Gastrocnemius medialis (tissue), 4 donors: ENCODE measurements around the gene GALNTL6. TPM values are rescaled to one million over a fixed set of nuclear protein-coding genes. Genes with fewer than 3 reads are reported as not detected.

Experiments
- ATAC-seq, 2 donors: fragments of 150-250 bp; one replicate each; pipeline ENCODE4 v1.9.1; 2016
- DNase-seq, 2 donors: peaks; one replicate each; pipeline ENCODE4 v3.0.0-alpha.2; 2019
- H3K27ac ChIP-seq, 4 donors: fragments of 200-600 bp; sonication (generic); 1 replicate in 1 of 4; 2 replicates in 3 of 4; pipeline ENCODE4 v1.5.1; 2016 to 2018; ENCODE audit warnings: mild to moderate bottlenecking in 2 of 4, moderate library complexity in 1 of 4
- H3K27me3 ChIP-seq, 3 donors: fragments of 200-600 bp; sonication (generic) in 2 of 3; 1 replicate in 1 of 3; 2 replicates in 2 of 3; pipeline versions ENCODE4 v1.5.1 to v1.6.0; 2016 to 2019; ENCODE audit warnings: mild to moderate bottlenecking in 1 of 3, moderate library complexity in 1 of 3
- H3K36me3 ChIP-seq, 2 donors: fragments of 200-600 bp; sonication (generic) in 1 of 2; one replicate each; pipeline ENCODE4 v1.5.1; 2017 to 2018
- H3K4me1 ChIP-seq, 2 donors: fragments of 200-600 bp; sonication (generic) in 1 of 2; one replicate each; pipeline ENCODE4 v1.5.1; 2016 to 2017; ENCODE audit warnings: mild to moderate bottlenecking in 2 of 2
- H3K4me3 ChIP-seq, 4 donors: fragments of 200-600 bp; sonication (generic) in 3 of 4; 1 replicate in 1 of 4; 2 replicates in 3 of 4; pipeline ENCODE4 v1.5.1; 2016 to 2019; ENCODE audit warnings: mild to moderate bottlenecking in 2 of 4
- H3K9me3 ChIP-seq, 3 donors: fragments of 200-600 bp; sonication (generic) in 2 of 3; 1 replicate in 1 of 3; 2 replicates in 2 of 3; pipeline ENCODE4 v1.5.1; 2016 to 2019
- CTCF ChIP-seq, 5 experiments: fragments of 450-650 bp in 3 of 5; fragments of 200-600 bp in 2 of 5; sonication (generic) in 2 of 5; IDR thresholded peaks in 4 of 5; conservative IDR thresholded peaks in 1 of 5; 1 replicate in 4 of 5; 2 replicates in 1 of 5; pipeline ENCODE4 v1.5.1; 2016 to 2019; ENCODE audit warnings: antibody characterized with exemption in 5 of 5, mild to moderate bottlenecking in 3 of 5, moderate library complexity in 3 of 5
- POLR2A ChIP-seq, 2 donors: fragments of 450-650 bp; IDR thresholded peaks; one replicate each; pipeline ENCODE4 v1.6.1; 2017; ENCODE audit warnings: antibody characterized with exemption in 2 of 2, mild to moderate bottlenecking in 2 of 2, moderate library complexity in 2 of 2
- in situ Hi-C, 4 donors: fragments of 200-750 bp; cut with MboI; loops; one replicate each; pipeline versions ENCODE4 v1.15.0 to v1.8.0; 2017; ENCODE audit warnings: low sequenced_read_pairs in 4 of 4
- intact Hi-C: fragments of 100-400 bp; cut with DNase I; formaldehyde crosslinking; loops from one replicate; pipeline ENCODE4 v1.15.1; 2023; ENCODE audit warnings: low total_unique reads
- total RNA-seq, 4 donors: library from RNA; depleted of rRNA; stranded (reverse); fragments of >200 nt; gene quantifications; one replicate each; pipeline versions ENCODE4 v1.1.0 to v1.2.3, GENCODE V29; 2016

The GALNTL6 gene
- total RNA-seq, 4 donors from 2014 or later, result not detected

DNA sequence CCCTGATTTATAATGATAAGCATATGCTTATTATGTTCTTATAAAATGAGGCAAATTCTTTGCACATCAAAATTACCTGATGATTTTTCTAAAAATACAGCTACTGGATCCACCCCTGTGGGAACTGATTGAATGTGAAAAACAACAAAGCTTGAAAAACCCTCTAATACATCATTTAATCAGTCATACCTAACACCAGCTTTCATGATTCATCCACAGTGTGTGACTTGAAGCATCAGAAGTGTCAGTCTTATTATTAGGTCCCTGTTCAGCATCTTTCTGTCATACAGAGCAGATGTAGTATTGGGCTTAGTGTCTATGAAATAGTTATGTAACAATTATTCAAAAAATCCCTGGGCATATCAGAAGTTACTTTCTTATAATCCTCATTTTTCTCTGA lies 684.1 kb downstream of the GALNTL6 start:
- intact Hi-C loops, result no loop called here
- in situ Hi-C loops, result no loop called here

DNA sequence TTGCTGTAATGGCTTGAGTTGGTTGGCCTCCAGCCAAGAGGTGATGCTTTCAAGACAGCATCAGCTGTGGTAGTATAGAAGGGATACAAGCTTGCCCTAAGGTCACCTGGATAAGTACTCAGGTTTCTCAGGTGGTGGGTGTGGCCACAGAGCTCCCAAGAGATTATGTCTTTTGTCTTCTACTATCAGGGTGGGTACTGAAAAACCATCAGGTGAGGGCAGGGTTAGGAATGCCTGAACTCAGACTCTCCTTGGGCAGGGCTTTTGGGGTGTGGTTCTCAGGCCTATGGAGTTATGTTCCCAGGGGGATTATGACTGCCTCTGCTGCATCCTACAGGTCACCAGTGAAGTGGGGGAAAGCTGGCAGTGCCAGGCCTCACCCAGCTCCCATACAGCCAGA lies 700.8 kb downstream of the GALNTL6 start:
- Histone ChIP-seq H3K36me3 (no peaks in the 10 kb centered on the region), H3K4me3 (no peak overlapping the region), H3K27me3 (no peaks in the 10 kb centered on the region), H3K27ac (no peak overlapping the region), H3K4me1 (no peaks in the 10 kb centered on the region), H3K9me3 (no peaks in the 10 kb centered on the region)
- intact Hi-C loops (no loop called here), in situ Hi-C loops (no loop called here)
- DNase-seq (no peak), ATAC-seq (no peak)
- TF ChIP-seq POLR2A (IDR thresholded peaks at IDR 0.05) (no peak), CTCF (IDR thresholded peaks at IDR 0.05 in 4 of 5, conservative IDR thresholded peaks at IDR 0.05 in 1 of 5) (no peak)

More for the DNA sequence above, 684.1 kb downstream of the GALNTL6 start:
- H3K27ac ChIP-seq, result no peak overlapping the region
- no peaks in the 10 kb centered on the region for H3K4me1 ChIP-seq
- TF ChIP-seq CTCF (IDR thresholded peaks at IDR 0.05 in 4 of 5, conservative IDR thresholded peaks at IDR 0.05 in 1 of 5), result no peak
- no peak for TF ChIP-seq POLR2A (IDR thresholded peaks at IDR 0.05)
- DNase-seq (no peak), ATAC-seq (no peak)
- no peak overlapping the region for H3K4me3 ChIP-seq
- H3K36me3 ChIP-seq, result no peaks in the 10 kb centered on the region
- H3K27me3 ChIP-seq, result no peaks in the 10 kb centered on the region
- no peaks in the 10 kb centered on the region for H3K9me3 ChIP-seq

GRCh38 chr4:172514801-172515200 lies 701.6 kb downstream of the GALNTL6 start:
- intact Hi-C loops, result no loop called here
- no peaks in the 10 kb centered on the region for H3K9me3 ChIP-seq

DNA sequence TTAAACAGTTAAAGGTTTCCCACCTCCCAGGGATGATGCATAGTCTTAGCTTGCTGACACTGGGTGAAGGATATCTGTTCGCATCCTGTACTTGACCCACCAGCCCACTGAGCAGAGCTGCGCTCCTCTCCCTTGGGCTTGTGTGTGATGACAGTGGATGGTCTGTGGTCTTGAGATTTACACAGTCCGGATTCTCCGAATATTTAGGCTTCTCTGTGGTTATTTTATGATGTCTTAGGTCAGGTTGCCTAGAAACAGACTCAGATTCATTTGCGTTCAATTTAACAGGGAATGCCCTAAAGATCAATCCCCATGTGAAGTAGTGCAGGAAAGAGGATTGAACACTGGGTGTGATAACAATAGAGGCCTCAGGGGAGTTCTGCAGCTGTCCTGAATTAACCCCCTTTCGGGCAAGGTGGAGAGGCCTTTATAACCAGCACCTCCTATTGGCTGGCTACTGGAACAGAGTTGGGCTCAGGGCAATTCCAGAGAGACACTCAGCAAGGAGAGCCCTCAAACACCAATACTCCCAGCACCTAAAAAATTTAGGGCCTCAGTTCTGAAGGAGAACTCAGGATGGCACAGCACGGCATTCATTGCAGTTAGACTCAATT lies 702.2 kb downstream of the GALNTL6 start:
- Histone ChIP-seq H3K4me3 (no peak overlapping the region), H3K27me3 (no peaks in the 10 kb centered on the region), H3K27ac (no peak overlapping the region), H3K4me1 (no peaks in the 10 kb centered on the region), H3K9me3 (no peaks in the 10 kb centered on the region), H3K36me3 (no peaks in the 10 kb centered on the region)
- DNase-seq (no peak), ATAC-seq (no peak)
- in situ Hi-C loops (no loop called here), intact Hi-C loops (no loop called here)
- no peak for TF ChIP-seq POLR2A (IDR thresholded peaks at IDR 0.05)
- TF ChIP-seq CTCF (IDR thresholded peaks at IDR 0.05 in 4 of 5, conservative IDR thresholded peaks at IDR 0.05 in 1 of 5), result no peak

More at GRCh38 chr4:172514801-172515200, 701.6 kb downstream of the GALNTL6 start:
- no peak overlapping the region for H3K4me3 ChIP-seq
- in situ Hi-C loops, result no loop called here
- TF ChIP-seq POLR2A (IDR thresholded peaks at IDR 0.05) (no peak), CTCF (IDR thresholded peaks at IDR 0.05 in 4 of 5, conservative IDR thresholded peaks at IDR 0.05 in 1 of 5) (no peak)
- ATAC-seq (no peak), DNase-seq (no peak)
- no peak overlapping the region for H3K27ac ChIP-seq
- no peaks in the 10 kb centered on the region for H3K36me3 ChIP-seq
- no peaks in the 10 kb centered on the region for H3K4me1 ChIP-seq
- H3K27me3 ChIP-seq, result no peaks in the 10 kb centered on the region

DNA sequence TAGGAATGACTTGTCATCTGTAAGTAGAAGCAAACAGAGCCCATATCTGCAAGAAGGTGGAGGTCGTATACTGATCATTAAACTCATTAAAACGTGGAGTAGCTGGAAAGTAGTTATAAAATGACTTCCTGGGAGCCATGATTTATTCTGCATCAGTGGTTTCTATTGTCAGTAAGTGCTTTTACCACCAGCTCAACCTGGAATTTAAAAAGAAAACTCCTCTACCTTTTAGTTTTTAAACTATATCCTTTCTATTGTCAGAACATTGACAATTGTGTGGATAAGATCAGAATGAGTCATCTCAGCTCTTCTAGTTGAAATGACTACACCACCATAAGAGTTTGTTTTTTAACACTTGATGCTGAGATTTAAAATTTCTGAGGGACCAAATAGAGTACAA lies 704.2 kb downstream of the GALNTL6 start:
- intact Hi-C loops (no loop called here), in situ Hi-C loops (no loop called here)
- DNase-seq (no peak), ATAC-seq (no peak)
- no peaks in the 10 kb centered on the region for H3K27me3 ChIP-seq
- TF ChIP-seq POLR2A (IDR thresholded peaks at IDR 0.05) (no peak), CTCF (IDR thresholded peaks at IDR 0.05 in 4 of 5, conservative IDR thresholded peaks at IDR 0.05 in 1 of 5) (no peak)
- no peak overlapping the region for H3K4me3 ChIP-seq
- H3K36me3 ChIP-seq, result no peaks in the 10 kb centered on the region
- no peaks in the 10 kb centered on the region for H3K4me1 ChIP-seq
- H3K27ac ChIP-seq, result no peak overlapping the region
- no peaks in the 10 kb centered on the region for H3K9me3 ChIP-seq
